Loucy (cell line): ENCODE results near the gene TGM4.
"Not testable (repeated sequence)": the region's sequence is repeated elsewhere in the genome, so short reads cannot be mapped to it uniquely, and the experiment has no call there.

ENCODE experiments used
- EZH2phosphoT487 ChIP-seq: fragments of 200-600 bp; IDR thresholded peaks from 2 replicates; pipeline ENCODE4 v1.6.1; 2018; ENCODE audit warnings: antibody characterized with exemption, mild to moderate bottlenecking, moderate library complexity, borderline replicate concordance
- TF ChIP-seq, protein P1 (sequence below): fragments of 200-600 bp; sonication (generic); conservative IDR thresholded peaks from 2 replicates; pipeline ENCODE4 v1.5.1; 2014; ENCODE audit warnings: mild to moderate bottlenecking, antibody characterized with exemption, low read length

DNA sequence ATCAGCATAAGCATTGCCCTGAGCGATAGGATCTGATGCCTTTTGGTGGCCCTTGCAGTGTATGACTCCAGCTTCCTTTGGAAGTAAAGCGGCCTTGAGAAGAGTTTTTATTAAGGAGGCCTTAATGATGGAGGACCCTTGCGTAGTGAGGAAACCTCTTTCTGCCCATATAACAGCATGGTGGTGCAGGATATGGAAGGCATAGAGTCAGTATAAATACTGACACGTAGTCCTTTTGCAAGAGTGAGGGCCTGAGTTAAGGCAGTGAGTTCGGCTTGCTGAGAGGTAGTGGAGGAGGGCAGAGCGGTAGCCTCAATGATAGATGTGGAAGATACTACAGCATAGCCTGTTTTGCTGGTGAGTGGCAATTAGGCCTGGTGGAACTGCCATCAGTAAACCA lies 17.7 kb upstream of the TGM4 start:
- TF ChIP-seq, protein P1, sequence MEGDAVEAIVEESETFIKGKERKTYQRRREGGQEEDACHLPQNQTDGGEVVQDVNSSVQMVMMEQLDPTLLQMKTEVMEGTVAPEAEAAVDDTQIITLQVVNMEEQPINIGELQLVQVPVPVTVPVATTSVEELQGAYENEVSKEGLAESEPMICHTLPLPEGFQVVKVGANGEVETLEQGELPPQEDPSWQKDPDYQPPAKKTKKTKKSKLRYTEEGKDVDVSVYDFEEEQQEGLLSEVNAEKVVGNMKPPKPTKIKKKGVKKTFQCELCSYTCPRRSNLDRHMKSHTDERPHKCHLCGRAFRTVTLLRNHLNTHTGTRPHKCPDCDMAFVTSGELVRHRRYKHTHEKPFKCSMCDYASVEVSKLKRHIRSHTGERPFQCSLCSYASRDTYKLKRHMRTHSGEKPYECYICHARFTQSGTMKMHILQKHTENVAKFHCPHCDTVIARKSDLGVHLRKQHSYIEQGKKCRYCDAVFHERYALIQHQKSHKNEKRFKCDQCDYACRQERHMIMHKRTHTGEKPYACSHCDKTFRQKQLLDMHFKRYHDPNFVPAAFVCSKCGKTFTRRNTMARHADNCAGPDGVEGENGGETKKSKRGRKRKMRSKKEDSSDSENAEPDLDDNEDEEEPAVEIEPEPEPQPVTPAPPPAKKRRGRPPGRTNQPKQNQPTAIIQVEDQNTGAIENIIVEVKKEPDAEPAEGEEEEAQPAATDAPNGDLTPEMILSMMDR = not testable (repeated sequence)
- TF ChIP-seq EZH2phosphoT487 = not testable (repeated sequence)
